ENCODE results near the gene UBE2L3. TPM values are rescaled to one million over a fixed set of nuclear protein-coding genes. Genes with fewer than 3 reads are reported as not detected.
"Not testable (repeated sequence)": the region's sequence is repeated elsewhere in the genome, so short reads cannot be mapped to it uniquely, and the experiment has no call there.

Gene UBE2L3
- polyA plus RNA-seq, 1 donor (not counting 4 experiments of a cell fraction or from before 2014, with no cell fraction given): 80.8 TPM

DNA sequence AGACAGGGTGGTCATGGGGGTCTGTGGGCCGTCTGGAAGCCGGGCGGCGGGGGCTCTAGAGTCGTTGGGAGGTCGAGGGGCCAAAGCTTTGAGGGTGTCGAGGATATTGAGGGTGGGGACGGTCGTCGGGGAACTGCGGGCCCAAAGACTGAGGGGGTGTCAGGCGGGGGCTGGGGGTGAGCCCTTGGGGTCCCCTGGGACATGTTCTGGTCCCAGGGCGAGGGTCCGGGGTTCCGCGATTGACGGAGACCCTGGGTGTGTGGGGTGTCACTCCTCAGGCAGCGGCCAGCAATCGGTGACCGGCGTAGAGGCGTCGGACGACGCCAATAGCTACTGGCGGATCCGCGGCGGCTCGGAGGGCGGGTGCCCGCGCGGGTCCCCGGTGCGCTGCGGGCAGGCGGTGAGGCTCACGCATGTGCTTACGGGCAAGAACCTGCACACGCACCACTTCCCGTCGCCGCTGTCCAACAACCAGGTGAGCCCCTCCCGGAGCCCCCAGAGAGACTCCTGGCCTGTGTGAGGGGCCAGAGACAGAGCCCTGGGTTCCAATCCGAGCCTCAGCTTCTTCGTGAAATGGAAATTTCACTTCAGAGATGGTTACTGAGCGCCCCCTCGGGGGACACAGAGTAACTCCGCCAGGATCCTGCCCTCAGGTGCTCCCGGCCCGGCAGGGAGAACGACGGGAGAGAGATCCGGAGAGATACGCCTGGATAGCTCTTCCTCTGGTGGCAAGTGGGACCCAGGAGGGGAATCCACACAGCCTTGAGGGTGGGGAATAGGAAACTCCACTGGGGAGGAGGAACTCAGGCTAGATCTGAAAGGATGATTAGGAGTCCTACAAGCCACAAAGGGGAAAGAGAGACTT, 75.3 kb downstream of the UBE2L3 start:
- FAIRE-seq: peak; percentile 29
- dilution Hi-C loops (cut with MboI; ENCODE audit: extremely low pct_ligation_motif_present, low sequenced_read_pairs): no loop called here
- TF ChIP-seq EZH2 (IDR thresholded peaks at IDR 0.05; ENCODE audit: low read length): no peak
- TF ChIP-seq, protein P1, sequence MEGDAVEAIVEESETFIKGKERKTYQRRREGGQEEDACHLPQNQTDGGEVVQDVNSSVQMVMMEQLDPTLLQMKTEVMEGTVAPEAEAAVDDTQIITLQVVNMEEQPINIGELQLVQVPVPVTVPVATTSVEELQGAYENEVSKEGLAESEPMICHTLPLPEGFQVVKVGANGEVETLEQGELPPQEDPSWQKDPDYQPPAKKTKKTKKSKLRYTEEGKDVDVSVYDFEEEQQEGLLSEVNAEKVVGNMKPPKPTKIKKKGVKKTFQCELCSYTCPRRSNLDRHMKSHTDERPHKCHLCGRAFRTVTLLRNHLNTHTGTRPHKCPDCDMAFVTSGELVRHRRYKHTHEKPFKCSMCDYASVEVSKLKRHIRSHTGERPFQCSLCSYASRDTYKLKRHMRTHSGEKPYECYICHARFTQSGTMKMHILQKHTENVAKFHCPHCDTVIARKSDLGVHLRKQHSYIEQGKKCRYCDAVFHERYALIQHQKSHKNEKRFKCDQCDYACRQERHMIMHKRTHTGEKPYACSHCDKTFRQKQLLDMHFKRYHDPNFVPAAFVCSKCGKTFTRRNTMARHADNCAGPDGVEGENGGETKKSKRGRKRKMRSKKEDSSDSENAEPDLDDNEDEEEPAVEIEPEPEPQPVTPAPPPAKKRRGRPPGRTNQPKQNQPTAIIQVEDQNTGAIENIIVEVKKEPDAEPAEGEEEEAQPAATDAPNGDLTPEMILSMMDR (optimal IDR thresholded peaks at IDR 0.05 in 1 of 3, IDR thresholded peaks at IDR 0.05 in 1 of 3, conservative IDR thresholded peaks at IDR 0.05 in 1 of 3; ENCODE audit: extremely low read depth in 1 of 3, insufficient read depth in 2 of 3, low read length in 3 of 3): peak; percentile 61 to 63 (median 63)

DNA sequence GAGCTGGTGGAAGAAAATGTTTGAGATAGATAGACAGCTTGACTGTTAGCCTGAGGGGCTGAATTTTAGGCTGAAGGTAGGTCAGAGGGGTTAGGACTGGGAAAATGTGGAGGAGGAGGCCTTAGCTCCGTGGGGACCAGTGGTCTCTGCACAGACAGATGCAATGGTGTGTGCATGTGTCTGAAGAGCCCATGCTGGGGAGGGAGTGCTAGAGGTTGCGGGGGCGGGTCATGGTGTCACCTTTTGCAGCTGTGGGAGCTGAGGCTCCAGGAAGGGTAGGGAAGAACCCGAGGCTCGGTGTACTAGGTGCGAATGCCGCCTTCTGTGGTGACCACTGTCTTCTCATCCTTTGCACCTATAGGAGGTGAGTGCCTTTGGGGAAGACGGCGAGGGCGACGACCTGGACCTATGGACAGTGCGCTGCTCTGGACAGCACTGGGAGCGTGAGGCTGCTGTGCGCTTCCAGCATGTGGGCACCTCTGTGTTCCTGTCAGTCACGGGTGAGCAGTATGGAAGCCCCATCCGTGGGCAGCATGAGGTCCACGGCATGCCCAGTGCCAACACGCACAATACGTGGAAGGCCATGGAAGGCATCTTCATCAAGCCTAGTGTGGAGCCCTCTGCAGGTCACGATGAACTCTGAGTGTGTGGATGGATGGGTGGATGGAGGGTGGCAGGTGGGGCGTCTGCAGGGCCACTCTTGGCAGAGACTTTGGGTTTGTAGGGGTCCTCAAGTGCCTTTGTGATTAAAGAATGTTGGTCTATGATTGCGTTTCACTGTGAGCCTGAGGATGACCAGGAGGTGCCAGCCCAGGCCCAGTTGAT, 76.2 kb downstream of the UBE2L3 start:
- Histone ChIP-seq H2AFZ (ENCODE audit: control insufficient read depth, low read length) (no peak overlapping the region), H3K9me3 (ENCODE audit: control insufficient read depth, low read depth, low read length) (no peaks in the 10 kb centered on the region), H3K27ac (ENCODE audit: control insufficient read depth, insufficient read depth, low read length) (peak overlapping the region; percentile 78), H3K4me1 (ENCODE audit: control insufficient read depth, extremely low read depth, insufficient read depth, low read length) (peaks cover 17% of the 10 kb centered on the region), H3K4me2 (ENCODE audit: control insufficient read depth, extremely low read depth, insufficient read depth, low read depth, low read length) (peak overlapping the region; percentile 86), H3K9ac (ENCODE audit: control insufficient read depth, extremely low read depth, insufficient read depth, low read length) (peak overlapping the region; percentile 91), H3K36me3 (ENCODE audit: control insufficient read depth in 2 of 2, extremely low read depth in 1 of 2, insufficient read depth in 2 of 2, low read length in 2 of 2) (peaks cover 12% of the 10 kb centered on the region in 2 experiments), H4K20me1 (ENCODE audit: control insufficient read depth, extremely low read depth, insufficient read depth, low read length) (peaks cover 11% of the 10 kb centered on the region), H3K9me1 (ENCODE audit: control insufficient read depth, extremely low read depth, insufficient read depth, low read length) (no peaks in the 10 kb centered on the region), H3K79me2 (ENCODE audit: control insufficient read depth, insufficient read depth, low read length) (peaks cover 23% of the 10 kb centered on the region), H3K4me3 (ENCODE audit: control insufficient read depth in 2 of 3, extremely low read depth in 1 of 3, insufficient read depth in 2 of 3, low read depth in 1 of 3, low read length in 3 of 3) (peak overlapping the region; percentile 73 to 89 (median 88)), H3K27me3 (ENCODE audit: control insufficient read depth, extremely low read depth, insufficient read depth, low read length) (no peaks in the 10 kb centered on the region)
- DNase-seq (ENCODE audit: low read depth, low spot score) (no peak), FAIRE-seq (no peak)
- TF ChIP-seq, protein P1 (optimal IDR thresholded peaks at IDR 0.05 in 1 of 3, IDR thresholded peaks at IDR 0.05 in 1 of 3, conservative IDR thresholded peaks at IDR 0.05 in 1 of 3; ENCODE audit: extremely low read depth in 1 of 3, insufficient read depth in 2 of 3, low read length in 3 of 3): peak; percentile 23 to 58 (median 27)
- TF ChIP-seq EZH2 (IDR thresholded peaks at IDR 0.05; ENCODE audit: low read length): no peak
- dilution Hi-C loops (cut with MboI; ENCODE audit: extremely low pct_ligation_motif_present, low sequenced_read_pairs): no loop called here

More for the DNA sequence above, 75.3 kb downstream of the UBE2L3 start:
- peak overlapping the region; percentile 73 to 89 (median 88) for H3K4me3 ChIP-seq (ENCODE audit: control insufficient read depth in 2 of 3, extremely low read depth in 1 of 3, insufficient read depth in 2 of 3, low read depth in 1 of 3, low read length in 3 of 3)
- H3K79me2 ChIP-seq (ENCODE audit: control insufficient read depth, insufficient read depth, low read length): peaks cover 23% of the 10 kb centered on the region
- no peaks in the 10 kb centered on the region for H3K9me1 ChIP-seq (ENCODE audit: control insufficient read depth, extremely low read depth, insufficient read depth, low read length)
- peak overlapping the region; percentile 80 for H2AFZ ChIP-seq (ENCODE audit: control insufficient read depth, low read length)
- H3K9ac ChIP-seq (ENCODE audit: control insufficient read depth, extremely low read depth, insufficient read depth, low read length): peak overlapping the region; percentile 91
- H3K36me3 ChIP-seq (ENCODE audit: control insufficient read depth in 2 of 2, extremely low read depth in 1 of 2, insufficient read depth in 2 of 2, low read length in 2 of 2): peaks cover 9 to 12% of the 10 kb centered on the region in 2 experiments
- H3K9me3 ChIP-seq (ENCODE audit: control insufficient read depth, low read depth, low read length): no peaks in the 10 kb centered on the region
- peak overlapping the region; percentile 86 for H3K4me2 ChIP-seq (ENCODE audit: control insufficient read depth, extremely low read depth, insufficient read depth, low read depth, low read length)
- DNase-seq (ENCODE audit: low read depth, low spot score): no peak
- no peaks in the 10 kb centered on the region for H3K27me3 ChIP-seq (ENCODE audit: control insufficient read depth, extremely low read depth, insufficient read depth, low read length)
- H3K4me1 ChIP-seq (ENCODE audit: control insufficient read depth, extremely low read depth, insufficient read depth, low read length): peaks cover 17% of the 10 kb centered on the region
- peak overlapping the region; percentile 78 for H3K27ac ChIP-seq (ENCODE audit: control insufficient read depth, insufficient read depth, low read length)
- H4K20me1 ChIP-seq (ENCODE audit: control insufficient read depth, extremely low read depth, insufficient read depth, low read length): peaks cover 11% of the 10 kb centered on the region

DNA sequence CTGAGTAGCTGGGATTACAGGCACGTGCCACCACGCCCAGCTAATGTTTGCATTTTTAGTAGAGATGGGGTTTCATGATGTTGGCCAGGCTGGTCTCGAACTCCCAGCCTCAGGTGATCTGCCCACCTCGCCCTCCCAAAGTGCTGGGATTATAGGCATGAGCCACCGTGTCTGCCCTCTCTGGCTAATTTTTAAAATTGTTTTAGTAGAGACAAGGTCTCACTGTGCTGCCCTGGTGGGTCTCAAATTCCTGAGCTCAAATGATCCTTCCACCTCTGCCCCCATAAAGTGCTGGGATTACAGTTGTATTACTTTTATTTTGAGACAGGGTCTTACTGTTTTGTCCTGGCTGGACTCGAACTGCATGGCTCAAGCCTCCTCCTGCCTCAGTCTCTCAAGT, 78.0 kb downstream of the UBE2L3 start:
- H3K9ac ChIP-seq (ENCODE audit: control insufficient read depth, extremely low read depth, insufficient read depth, low read length); dilution Hi-C loops (cut with MboI; ENCODE audit: extremely low pct_ligation_motif_present, low sequenced_read_pairs); FAIRE-seq; H3K27me3 ChIP-seq (ENCODE audit: control insufficient read depth, extremely low read depth, insufficient read depth, low read length); H3K4me3 ChIP-seq (ENCODE audit: control insufficient read depth in 2 of 3, extremely low read depth in 1 of 3, insufficient read depth in 2 of 3, low read depth in 1 of 3, low read length in 3 of 3); H2AFZ ChIP-seq (ENCODE audit: control insufficient read depth, low read length); H3K27ac ChIP-seq (ENCODE audit: control insufficient read depth, insufficient read depth, low read length); H3K4me2 ChIP-seq (ENCODE audit: control insufficient read depth, extremely low read depth, insufficient read depth, low read depth, low read length); H3K9me3 ChIP-seq (ENCODE audit: control insufficient read depth, low read depth, low read length); DNase-seq (ENCODE audit: low read depth, low spot score); H3K9me1 ChIP-seq (ENCODE audit: control insufficient read depth, extremely low read depth, insufficient read depth, low read length): not testable (repeated sequence)
- H4K20me1 ChIP-seq (ENCODE audit: control insufficient read depth, extremely low read depth, insufficient read depth, low read length): peaks cover 11% of the 10 kb centered on the region
- H3K36me3 ChIP-seq (ENCODE audit: control insufficient read depth in 2 of 2, extremely low read depth in 1 of 2, insufficient read depth in 2 of 2, low read length in 2 of 2): peaks cover 14 to 18% of the 10 kb centered on the region in 2 experiments
- peaks cover 23% of the 10 kb centered on the region for H3K79me2 ChIP-seq (ENCODE audit: control insufficient read depth, insufficient read depth, low read length)
- peaks cover 17% of the 10 kb centered on the region for H3K4me1 ChIP-seq (ENCODE audit: control insufficient read depth, extremely low read depth, insufficient read depth, low read length)
